Stimulated activated CD8-positive, alpha-beta memory T cell treated with anti-CD3 and anti-CD28 coated beads, Interleukin-4, amount 100 ng/mL, for 24 hours (primary cell): Measurements from ENCODE around the gene NUMA1.
A peak's percentile ranks its signal among the peaks of the same experiment; 100 is the strongest.

Experiments
- DNase-seq: peaks from one replicate; pipeline ENCODE4 v3.0.0-alpha.2; 2020; ENCODE audit warnings: low read depth

NUMA1 gene

GRCh38 chr11:72080326-72081183 is at the start of gene NUMA1, which contains the start of gene LRRC51:
NUMA1 (minus strand) TSS chr11:72080542; CDS start chr11:72035943, 44,599 bp downstream.
LRRC51 (plus strand) TSS chr11:72080850; CDS start chr11:72089084, 8,234 bp downstream.
- peak; percentile 96 for DNase-seq

GRCh38 chr11:72129381-72129780 is 49.0 kb upstream of the NUMA1 start:
- DNase-seq: no peak

- DNase-seq: no peak
These were observed 47.6 kb upstream of the NUMA1 start for GRCh38 chr11:72127923-72128322.

- no peak for DNase-seq
These were observed 45.6 kb upstream of the NUMA1 start for GRCh38 chr11:72125956-72126355.

- DNase-seq: no peak
These were observed 43.7 kb upstream of the NUMA1 start for GRCh38 chr11:72124046-72124445.

- DNase-seq: no peak
These were observed 42.8 kb upstream of the NUMA1 start for GRCh38 chr11:72123117-72123653.

- no peak for DNase-seq
These were observed 42.3 kb upstream of the NUMA1 start for GRCh38 chr11:72122607-72123006.

GRCh38 chr11:72120930-72121329 is 40.6 kb upstream of the NUMA1 start:
- no peak for DNase-seq

GRCh38 chr11:72119198-72119597 is 38.9 kb upstream of the NUMA1 start:
- no peak for DNase-seq

- DNase-seq: no peak
These were observed 35.8 kb upstream of the NUMA1 start for GRCh38 chr11:72116019-72116755.

- no peak for DNase-seq
These were observed 34.2 kb upstream of the NUMA1 start for GRCh38 chr11:72114570-72114969.

- DNase-seq: no peak
These were observed 32.9 kb upstream of the NUMA1 start for GRCh38 chr11:72112978-72113808.

- DNase-seq: peak; percentile 98
These were observed 32.0 kb upstream of the NUMA1 start, which contains the start of gene ANAPC15 for GRCh38 chr11:72112143-72112977. ANAPC15 (minus strand) TSS chr11:72112695; CDS start chr11:72111276, 1,419 bp downstream.

GRCh38 chr11:72111300-72112142 is 31.2 kb upstream of the NUMA1 start:
- no peak for DNase-seq

GRCh38 chr11:72105888-72106287 is 25.5 kb upstream of the NUMA1 start, which contains the start of gene TOMT:
TOMT (plus strand) TSS chr11:72105924; CDS start chr11:72105952, 28 bp downstream.
- no peak for DNase-seq

- DNase-seq: no peak
These were observed 23.4 kb upstream of the NUMA1 start for GRCh38 chr11:72103754-72104167.

- DNase-seq: peak; percentile 97
These were observed 22.8 kb upstream of the NUMA1 start, which contains the start of gene LAMTOR1 for GRCh38 chr11:72102946-72103753. LAMTOR1 (minus strand) TSS chr11:72103297; CDS start chr11:72103224, 73 bp downstream.

- DNase-seq: no peak
These were observed 22.2 kb upstream of the NUMA1 start for GRCh38 chr11:72102631-72102945.

GRCh38 chr11:72102162-72102561 is 21.8 kb upstream of the NUMA1 start:
- no peak for DNase-seq
